Tibial nerve (tissue), 4 donors: ENCODE data around the gene PIK3CD. TPM values are rescaled to one million over a fixed set of nuclear protein-coding genes. Genes with fewer than 3 reads are reported as not detected.

Experiments
- DNase-seq, 2 donors: peaks; one replicate each; pipeline ENCODE4 v3.0.0-alpha.2; 2019; ENCODE audit warnings: low spot score in 2 of 2
- H3K27ac ChIP-seq, 4 donors: fragments of 200-600 bp; sonication (generic) in 3 of 4; one replicate each; pipeline ENCODE4 v1.5.1; 2017 to 2019; ENCODE audit warnings: mild to moderate bottlenecking in 1 of 4
- H3K27me3 ChIP-seq, 2 donors: fragments of 200-600 bp; sonication (generic) in 1 of 2; one replicate each; pipeline versions ENCODE4 v1.5.1 to v1.6.0; 2017 to 2019
- H3K36me3 ChIP-seq, 3 donors: fragments of 200-600 bp; sonication (generic); one replicate each; pipeline ENCODE4 v1.5.1; 2018 to 2019
- H3K4me1 ChIP-seq, 4 donors: fragments of 200-600 bp; sonication (generic) in 3 of 4; one replicate each; pipeline ENCODE4 v1.5.1; 2017 to 2019
- H3K4me3 ChIP-seq, 4 donors: fragments of 200-600 bp; sonication (generic) in 3 of 4; one replicate each; pipeline ENCODE4 v1.5.1; 2017 to 2019; ENCODE audit warnings: mild to moderate bottlenecking in 1 of 4, moderate library complexity in 1 of 4
- H3K9me3 ChIP-seq, 4 donors: fragments of 200-600 bp; sonication (generic) in 3 of 4; one replicate each; pipeline ENCODE4 v1.5.1; 2017 to 2019
- CTCF ChIP-seq, 5 experiments: fragments of 200-600 bp in 3 of 5; fragments of 450-650 bp in 2 of 5; sonication (generic) in 3 of 5; IDR thresholded peaks; one replicate each; pipeline ENCODE4 v1.5.1; 2016 to 2019; ENCODE audit warnings: antibody characterized with exemption in 5 of 5, mild to moderate bottlenecking in 3 of 5, moderate library complexity in 2 of 5
- EP300 ChIP-seq, 2 donors: sonication (generic); formaldehyde crosslinking; IDR thresholded peaks; one replicate each; pipeline ENCODE4 v1.6.1; 2017; ENCODE audit warnings: antibody characterized with exemption in 2 of 2, mild to moderate bottlenecking in 1 of 2
- POLR2A ChIP-seq, 2 donors: fragments of 450-650 bp; IDR thresholded peaks; one replicate each; pipeline ENCODE4 v1.6.1; 2017; ENCODE audit warnings: antibody characterized with exemption in 2 of 2, mild to moderate bottlenecking in 2 of 2, moderate library complexity in 2 of 2
- WGBS, 2 donors: methylation state at CpG; one replicate each; pipeline ENCODE4 v1.1.5; 2018; 5-methylcytosine and 5-hydroxymethylcytosine counted together
- total RNA-seq, 4 donors: library from RNA; depleted of rRNA; stranded (reverse); fragments of >200 nt; gene quantifications; one replicate each; pipeline ENCODE4 v1.1.0, GENCODE V29; 2016

PIK3CD gene
- total RNA-seq, 4 donors from 2014 or later, result 6.9 to 18.0 (median 10.2) TPM

- Histone ChIP-seq H3K27me3 (peaks cover 0 to 46% of the 10 kb centered on the region in 2 donors), H3K36me3 (no peaks in the 10 kb centered on the region), H3K9me3 (no peaks in the 10 kb centered on the region), H3K4me1 (peaks cover 0 to 20% (median 7%) of the 10 kb centered on the region in 4 donors), H3K27ac (peak overlapping the region in 3 of 4 donors; percentile 42 to 84 (median 49)), H3K4me3 (peak overlapping the region in 3 of 4 donors; percentile 31 to 58 (median 58))
- no peak for DNase-seq
- TF ChIP-seq CTCF (IDR thresholded peaks at IDR 0.05), result no peak
- 23 to 28% methylated on average over 10 of the region's 10 CpGs for WGBS, 2 donors
These were observed 339 bp upstream of the PIK3CD start for GRCh38 chr1:9651220-9651564.

GRCh38 chr1:9652379-9653209, 1.1 kb downstream of the PIK3CD start:
- WGBS, 2 donors, result 3 to 9% methylated on average over 33 to 55 of the region's 55 CpGs
- peak overlapping the region; percentile 31 to 58 (median 46) for H3K4me3 ChIP-seq
- no peaks in the 10 kb centered on the region for H3K36me3 ChIP-seq
- no peak for TF ChIP-seq CTCF (IDR thresholded peaks at IDR 0.05)
- no peak for TF ChIP-seq POLR2A (IDR thresholded peaks at IDR 0.05)
- TF ChIP-seq EP300 (IDR thresholded peaks at IDR 0.05), result no peak
- peaks cover 0 to 20% (median 7%) of the 10 kb centered on the region in 4 donors for H3K4me1 ChIP-seq
- peak overlapping the region in 2 of 4 donors; percentile 49 to 84 for H3K27ac ChIP-seq
- no peaks in the 10 kb centered on the region for H3K9me3 ChIP-seq
- H3K27me3 ChIP-seq, result peaks cover 0 to 46% of the 10 kb centered on the region in 2 donors
- no peak for DNase-seq

DNA sequence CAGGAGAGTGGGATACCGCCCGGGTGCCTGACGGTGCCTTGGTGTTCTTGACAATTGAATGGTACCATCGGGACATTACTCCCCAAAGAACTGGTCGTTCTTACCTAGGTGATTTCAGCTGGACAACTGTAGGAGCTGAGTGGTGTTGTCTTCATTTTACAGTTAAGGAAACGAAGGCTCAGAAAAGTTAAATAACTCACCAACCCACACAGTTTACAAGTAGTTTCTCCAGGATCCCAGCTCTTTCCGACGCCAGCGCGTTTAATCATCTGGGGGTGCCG, 1.6 kb downstream of the PIK3CD start:
- Histone ChIP-seq H3K4me3 (peak overlapping the region in 2 of 4 donors; percentile 58), H3K36me3 (no peaks in the 10 kb centered on the region), H3K27ac (peak overlapping the region in 1 of 4 donors; percentile 84), H3K27me3 (peaks cover 0 to 46% of the 10 kb centered on the region in 2 donors), H3K4me1 (peaks cover 0 to 20% (median 7%) of the 10 kb centered on the region in 4 donors), H3K9me3 (no peaks in the 10 kb centered on the region)
- WGBS, 2 donors, result 33 to 49% methylated on average over 10 to 11 of the region's 11 CpGs
- TF ChIP-seq CTCF (IDR thresholded peaks at IDR 0.05), result no peak
- TF ChIP-seq POLR2A (IDR thresholded peaks at IDR 0.05), result no peak
- no peak for TF ChIP-seq EP300 (IDR thresholded peaks at IDR 0.05)
- no peak for DNase-seq

- TF ChIP-seq EP300 (IDR thresholded peaks at IDR 0.05) (no peak), CTCF (IDR thresholded peaks at IDR 0.05) (no peak), POLR2A (IDR thresholded peaks at IDR 0.05) (no peak)
- H3K4me3 ChIP-seq, result peak overlapping the region in 2 of 4 donors; percentile 58
- peaks cover 0 to 46% of the 10 kb centered on the region in 2 donors for H3K27me3 ChIP-seq
These were observed 2.0 kb downstream of the PIK3CD start for GRCh38 chr1:9653491-9654050.

More at GRCh38 chr1:9653491-9654050, 2.0 kb downstream of the PIK3CD start:
- Histone ChIP-seq H3K36me3 (no peaks in the 10 kb centered on the region), H3K4me1 (peaks cover 0 to 20% (median 7%) of the 10 kb centered on the region in 4 donors), H3K9me3 (no peaks in the 10 kb centered on the region), H3K27ac (peak overlapping the region in 2 of 4 donors; percentile 28 to 84)
- no peak for DNase-seq
- 60 to 65% methylated on average over 10 of the region's 10 CpGs for WGBS, 2 donors
